Ovary (tissue), 9 donors: ENCODE results near the gene ZBED3. TPM values are rescaled to one million over a fixed set of nuclear protein-coding genes. Genes with fewer than 3 reads are reported as not detected.

Experiments used
- DNase-seq, 5 donors: peaks; one replicate each; pipeline ENCODE4 v3.0.0-alpha.2; 2019 to 2020
- H3K27ac ChIP-seq, 2 donors: fragments of 200-600 bp; one replicate each; pipeline versions ENCODE4 v1.5.1 to v1.8.0; 2019 to 2022
- H3K27me3 ChIP-seq: fragments of 200-600 bp; one replicate; pipeline ENCODE4 v1.8.0; 2022
- H3K36me3 ChIP-seq: fragments of 200-600 bp; sonication (generic); one replicate; pipeline ENCODE4 v1.5.1; 2019
- H3K4me1 ChIP-seq: one replicate; pipeline ENCODE4 v1.8.1; 2013; ENCODE audit warnings: mild to moderate bottlenecking, moderate library complexity; ENCODE audit not compliant: insufficient read depth
- H3K4me3 ChIP-seq: fragments of 200-600 bp; sonication (generic); one replicate; pipeline ENCODE4 v1.5.1; 2017
- H3K9me3 ChIP-seq, 2 donors: fragments of 200-600 bp in 1 of 2; sonication (generic) in 1 of 2; one replicate each; pipeline versions ENCODE4 v1.5.1 to v1.8.1; 2013 to 2019; ENCODE audit warnings: mild to moderate bottlenecking in 1 of 2, moderate library complexity in 1 of 2
- EP300 ChIP-seq: sonication (generic); formaldehyde crosslinking; IDR thresholded peaks from one replicate; pipeline ENCODE4 v1.6.1; 2017; ENCODE audit warnings: antibody characterized with exemption
- POLR2A ChIP-seq: fragments of 450-650 bp; IDR thresholded peaks from one replicate; pipeline ENCODE4 v1.6.1; 2017; ENCODE audit warnings: antibody characterized with exemption, mild to moderate bottlenecking, moderate library complexity
- WGBS, 3 donors: extraction: QIAGEN DNeasy Blood & Tissue Kit in 1 of 3; methylation state at CpG; one replicate each; pipeline versions ENCODE4 v1.1.5 to v1.1.7; 2013 to 2017; 5-methylcytosine and 5-hydroxymethylcytosine counted together
- intact Hi-C, 4 donors: fragments of 100-400 bp; cut with DNase I; formaldehyde crosslinking; loops; one replicate each; pipeline versions ENCODE4 v1.11.0 to v1.15.1; 2022 to 2023
- polyA plus RNA-seq, 2 donors: library from polyadenylated mRNA; stranded (reverse); fragments of 200-250 nt in 1 of 2; fragments of 350-450 nt in 1 of 2; fragmentation: Illumina TruSeq in 1 of 2; extraction: RNeasy Lipid Tissue Mini Kit (QIAGEN cat#74804) in 1 of 2; gene quantifications; one replicate each; pipeline ENCODE4 v1.2.3, GENCODE V29; 2013 to 2014
- total RNA-seq, 7 donors: library from RNA; depleted of rRNA in 2 of 7; stranded (reverse); fragments of >200 nt in 2 of 7; fragmentation: NEBNext Ultra II Directional in 3 of 7; extraction: Animal tissue kit (Norgen Biotek cat#: 25700) in 3 of 7; gene quantifications; one replicate each; pipeline versions ENCODE4 v1.1.0 to v1.2.4, GENCODE V29; 2016 to 2023
- TF ChIP-seq, protein P1 (sequence below), 3 donors: fragments of 450-650 bp in 2 of 3; fragments of 200-600 bp in 1 of 3; IDR thresholded peaks; one replicate each; pipeline versions ENCODE4 v1.5.1 to v1.8.0; 2016 to 2022; ENCODE audit warnings: antibody characterized with exemption in 3 of 3, mild to moderate bottlenecking in 1 of 3
- donor health status: DM: no; HTN: no; CAD: no; lungs with moderate emphysema.
- donor health status: DM: no; HTN: no; CAD: no.
- donor health status: Bipolar disorder and iron deficiency.
- donor health status: DM: yes; HTN: yes; CAD: no.
- donor health status: DM: no; HTN: no; CAD: no.
- donor health status: DM: yes; HTN: yes; CAD: no.

The ZBED3 gene
- total and polyA plus RNA-seq, 9 donors, result 4.3 to 23.9 (median 15.3) TPM

GRCh38 chr5:77066184-77066583, 20.9 kb downstream of the ZBED3 start:
- no peaks in the 10 kb centered on the region for H3K27me3 ChIP-seq
- no peaks in the 10 kb centered on the region for H3K9me3 ChIP-seq
- H3K27ac ChIP-seq, result no peak overlapping the region
- no peak overlapping the region for H3K4me3 ChIP-seq
- WGBS, 3 donors, result 93 to 95% (median 94%) methylated on average over 1 of the region's 1 CpG
- no peaks in the 10 kb centered on the region for H3K36me3 ChIP-seq
- intact Hi-C loops, result no loop called here
- no peak for DNase-seq
- TF ChIP-seq EP300, result no peak
- TF ChIP-seq POLR2A, result no peak
- TF ChIP-seq, protein P1, sequence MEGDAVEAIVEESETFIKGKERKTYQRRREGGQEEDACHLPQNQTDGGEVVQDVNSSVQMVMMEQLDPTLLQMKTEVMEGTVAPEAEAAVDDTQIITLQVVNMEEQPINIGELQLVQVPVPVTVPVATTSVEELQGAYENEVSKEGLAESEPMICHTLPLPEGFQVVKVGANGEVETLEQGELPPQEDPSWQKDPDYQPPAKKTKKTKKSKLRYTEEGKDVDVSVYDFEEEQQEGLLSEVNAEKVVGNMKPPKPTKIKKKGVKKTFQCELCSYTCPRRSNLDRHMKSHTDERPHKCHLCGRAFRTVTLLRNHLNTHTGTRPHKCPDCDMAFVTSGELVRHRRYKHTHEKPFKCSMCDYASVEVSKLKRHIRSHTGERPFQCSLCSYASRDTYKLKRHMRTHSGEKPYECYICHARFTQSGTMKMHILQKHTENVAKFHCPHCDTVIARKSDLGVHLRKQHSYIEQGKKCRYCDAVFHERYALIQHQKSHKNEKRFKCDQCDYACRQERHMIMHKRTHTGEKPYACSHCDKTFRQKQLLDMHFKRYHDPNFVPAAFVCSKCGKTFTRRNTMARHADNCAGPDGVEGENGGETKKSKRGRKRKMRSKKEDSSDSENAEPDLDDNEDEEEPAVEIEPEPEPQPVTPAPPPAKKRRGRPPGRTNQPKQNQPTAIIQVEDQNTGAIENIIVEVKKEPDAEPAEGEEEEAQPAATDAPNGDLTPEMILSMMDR (IDR thresholded peaks at IDR 0.05), result no peak
- H3K4me1 ChIP-seq, result no peaks in the 10 kb centered on the region

DNA sequence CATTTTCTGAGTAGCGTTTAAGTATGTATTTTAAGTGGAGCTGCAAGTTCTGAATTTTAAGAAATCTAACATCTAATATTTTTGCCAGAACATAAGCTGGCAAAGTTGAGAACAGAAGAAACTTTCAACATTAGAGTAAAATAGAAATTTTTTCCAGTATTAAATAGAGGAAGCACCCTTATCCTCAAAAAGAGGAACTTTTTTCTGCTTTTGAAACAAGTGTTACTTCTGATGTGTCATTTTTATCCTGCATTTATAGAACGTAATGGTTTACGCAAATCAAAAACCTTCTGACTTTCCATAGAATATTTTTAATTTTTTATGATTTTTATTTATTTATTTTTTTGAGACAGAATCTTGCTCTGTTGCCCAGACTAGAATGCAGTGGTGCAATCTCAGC, 21.8 kb downstream of the ZBED3 start:
- WGBS, 3 donors, result 94 to 96% (median 95%) methylated on average over 3 of the region's 3 CpGs
- Histone ChIP-seq H3K27me3 (no peaks in the 10 kb centered on the region), H3K36me3 (no peaks in the 10 kb centered on the region), H3K4me3 (no peak overlapping the region), H3K9me3 (no peaks in the 10 kb centered on the region), H3K27ac (no peak overlapping the region), H3K4me1 (no peaks in the 10 kb centered on the region)
- DNase-seq, result no peak
- TF ChIP-seq, protein P1 (IDR thresholded peaks at IDR 0.05), result no peak
- TF ChIP-seq POLR2A (no peak), EP300 (no peak)
- intact Hi-C loops, result no loop called here

DNA sequence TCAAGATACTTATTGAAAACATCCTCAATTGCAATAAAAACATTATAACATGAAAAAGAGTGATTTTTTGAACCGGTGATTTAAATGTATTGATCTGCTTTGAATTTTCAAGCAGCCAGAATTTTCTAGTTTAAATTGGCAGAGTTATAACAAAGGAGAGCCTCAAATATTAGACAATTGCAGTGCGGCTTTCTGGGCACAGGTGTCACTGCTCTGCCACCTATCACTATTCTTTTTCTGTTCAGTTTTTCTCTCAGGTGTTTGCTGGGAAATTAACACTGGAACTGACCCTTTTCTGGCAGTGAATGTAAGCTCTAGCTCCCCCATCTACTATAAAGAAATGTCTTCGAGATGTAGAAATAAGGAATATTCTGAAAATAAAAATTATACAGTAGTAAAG, 23.0 kb downstream of the ZBED3 start:
- Histone ChIP-seq H3K4me1 (no peaks in the 10 kb centered on the region), H3K36me3 (no peaks in the 10 kb centered on the region), H3K27me3 (no peaks in the 10 kb centered on the region), H3K4me3 (no peak overlapping the region), H3K27ac (no peak overlapping the region), H3K9me3 (no peaks in the 10 kb centered on the region)
- intact Hi-C loops, result no loop called here
- DNase-seq, result no peak
- no peak for TF ChIP-seq POLR2A
- TF ChIP-seq, protein P1 (IDR thresholded peaks at IDR 0.05), result no peak
- no peak for TF ChIP-seq EP300
- WGBS, 3 donors, result 78 to 93% (median 90%) methylated on average over 3 of the region's 3 CpGs

- TF ChIP-seq EP300 (no peak), POLR2A (no peak)
- TF ChIP-seq, protein P1 (IDR thresholded peaks at IDR 0.05), result no peak
- 97 to 98% (median 98%) methylated on average over 1 of the region's 1 CpG for WGBS, 3 donors
- Histone ChIP-seq H3K36me3 (no peaks in the 10 kb centered on the region), H3K4me3 (no peak overlapping the region), H3K27me3 (no peaks in the 10 kb centered on the region), H3K9me3 (no peaks in the 10 kb centered on the region), H3K27ac (no peak overlapping the region), H3K4me1 (peaks cover 2% of the 10 kb centered on the region)
- intact Hi-C loops, result no loop called here
- DNase-seq, result no peak
Measured at GRCh38 chr5:77046416-77047073, 40.5 kb downstream of the ZBED3 start.
